ENCODE data around the gene ZNF670.
A peak's percentile ranks its signal among the peaks of the same experiment; 100 is the strongest.

ZNF670 gene

DNA sequence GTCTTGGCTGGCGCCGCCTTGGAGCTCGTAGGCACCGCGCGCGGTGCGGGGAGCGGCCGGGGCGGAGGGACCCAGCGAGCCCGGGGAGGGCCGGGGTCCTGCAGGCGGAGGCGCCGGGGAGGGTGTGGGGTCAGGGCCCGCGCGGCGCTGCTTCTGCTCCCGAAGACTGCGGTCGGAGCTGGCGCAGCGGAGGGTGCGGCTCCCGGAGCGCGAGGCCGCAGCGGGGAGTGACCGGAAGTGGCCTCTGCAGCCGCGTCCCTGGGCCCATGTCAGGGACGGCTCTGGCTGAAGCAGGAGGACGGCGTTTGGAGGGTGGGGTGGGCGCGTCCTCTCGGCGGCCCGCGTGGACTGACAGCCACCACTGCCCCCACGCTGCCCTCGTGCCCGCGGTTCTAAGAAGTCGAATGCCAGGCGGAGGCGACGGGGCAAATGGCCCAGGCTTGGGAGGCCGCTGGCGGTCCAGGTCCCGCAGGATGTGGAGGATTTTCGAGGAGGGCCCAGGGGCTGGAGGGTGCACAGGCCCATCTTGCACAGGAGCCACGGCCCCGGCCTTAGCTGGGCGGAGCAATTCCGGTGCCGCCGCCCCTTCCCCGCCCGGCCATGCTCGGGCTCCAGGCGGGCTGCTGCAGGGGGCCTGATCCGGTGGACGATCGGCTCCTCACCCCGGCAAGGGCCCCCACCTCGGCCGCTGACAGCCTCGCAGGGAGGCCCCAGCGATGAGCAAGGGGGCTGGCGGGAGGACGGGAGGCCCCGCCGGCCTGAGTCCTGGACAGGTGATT is 33.3 kb upstream of the ZNF670 start:
- H3K4me2 ChIP-seq (ENCODE audit: low read length), result peak overlapping the region; percentile 65
- H3K9me3 ChIP-seq (ENCODE audit: control insufficient read depth, low read length), result no peaks in the 10 kb centered on the region
- no peaks in the 10 kb centered on the region for H3K27me3 ChIP-seq (ENCODE audit: control insufficient read depth, insufficient read depth, low read length)
- peak overlapping the region; percentile 14 for H3K9ac ChIP-seq
- no peaks in the 10 kb centered on the region for H3K79me2 ChIP-seq
- no peaks in the 10 kb centered on the region for H3K36me3 ChIP-seq (ENCODE audit: control insufficient read depth, insufficient read depth, low read length)
- TF ChIP-seq, protein P1, sequence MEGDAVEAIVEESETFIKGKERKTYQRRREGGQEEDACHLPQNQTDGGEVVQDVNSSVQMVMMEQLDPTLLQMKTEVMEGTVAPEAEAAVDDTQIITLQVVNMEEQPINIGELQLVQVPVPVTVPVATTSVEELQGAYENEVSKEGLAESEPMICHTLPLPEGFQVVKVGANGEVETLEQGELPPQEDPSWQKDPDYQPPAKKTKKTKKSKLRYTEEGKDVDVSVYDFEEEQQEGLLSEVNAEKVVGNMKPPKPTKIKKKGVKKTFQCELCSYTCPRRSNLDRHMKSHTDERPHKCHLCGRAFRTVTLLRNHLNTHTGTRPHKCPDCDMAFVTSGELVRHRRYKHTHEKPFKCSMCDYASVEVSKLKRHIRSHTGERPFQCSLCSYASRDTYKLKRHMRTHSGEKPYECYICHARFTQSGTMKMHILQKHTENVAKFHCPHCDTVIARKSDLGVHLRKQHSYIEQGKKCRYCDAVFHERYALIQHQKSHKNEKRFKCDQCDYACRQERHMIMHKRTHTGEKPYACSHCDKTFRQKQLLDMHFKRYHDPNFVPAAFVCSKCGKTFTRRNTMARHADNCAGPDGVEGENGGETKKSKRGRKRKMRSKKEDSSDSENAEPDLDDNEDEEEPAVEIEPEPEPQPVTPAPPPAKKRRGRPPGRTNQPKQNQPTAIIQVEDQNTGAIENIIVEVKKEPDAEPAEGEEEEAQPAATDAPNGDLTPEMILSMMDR (IDR thresholded peaks at IDR 0.05), result no peak
- H3K4me3 ChIP-seq (ENCODE audit: low read depth, low read length), result peak overlapping the region; percentile 67
- H2AFZ ChIP-seq, result peak overlapping the region; percentile 94
- H3K27ac ChIP-seq, result peak overlapping the region; percentile 77
- no peaks in the 10 kb centered on the region for H3K4me1 ChIP-seq

DNA sequence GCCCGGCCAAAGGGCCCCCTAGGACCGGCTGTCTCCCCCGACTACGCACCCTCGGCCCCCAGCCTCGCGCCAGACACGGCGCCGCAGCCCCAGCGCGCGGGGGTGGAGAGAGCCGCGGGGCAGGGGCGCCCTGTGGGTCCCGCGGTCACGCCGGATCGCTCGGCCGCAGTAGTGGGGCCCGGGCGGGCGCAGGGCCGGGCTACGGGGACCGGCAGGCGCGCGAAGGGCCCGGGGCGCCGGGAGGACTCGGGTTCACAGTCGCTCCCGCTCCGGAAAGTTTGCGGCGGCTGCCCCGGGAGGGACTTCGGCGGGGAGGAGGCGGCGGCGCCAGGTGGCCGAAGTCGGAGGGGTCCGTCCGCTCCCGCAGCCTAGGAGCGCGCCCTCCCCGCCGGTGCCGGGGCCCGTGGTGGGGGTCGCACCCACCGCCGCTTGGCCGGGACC is 32.7 kb upstream of the ZNF670 start:
- H2AFZ ChIP-seq, result peak overlapping the region; percentile 94
- H3K27ac ChIP-seq, result peak overlapping the region; percentile 77
- TF ChIP-seq, protein P1 (IDR thresholded peaks at IDR 0.05), result no peak
- no peaks in the 10 kb centered on the region for H3K79me2 ChIP-seq
- no peaks in the 10 kb centered on the region for H3K4me1 ChIP-seq
- H3K36me3 ChIP-seq (ENCODE audit: control insufficient read depth, insufficient read depth, low read length), result no peaks in the 10 kb centered on the region
- H3K9ac ChIP-seq, result peak overlapping the region; percentile 37
- no peaks in the 10 kb centered on the region for H3K9me3 ChIP-seq (ENCODE audit: control insufficient read depth, low read length)
- peak overlapping the region; percentile 65 for H3K4me2 ChIP-seq (ENCODE audit: low read length)
- no peaks in the 10 kb centered on the region for H3K27me3 ChIP-seq (ENCODE audit: control insufficient read depth, insufficient read depth, low read length)
- peak overlapping the region; percentile 67 for H3K4me3 ChIP-seq (ENCODE audit: low read depth, low read length)

DNA sequence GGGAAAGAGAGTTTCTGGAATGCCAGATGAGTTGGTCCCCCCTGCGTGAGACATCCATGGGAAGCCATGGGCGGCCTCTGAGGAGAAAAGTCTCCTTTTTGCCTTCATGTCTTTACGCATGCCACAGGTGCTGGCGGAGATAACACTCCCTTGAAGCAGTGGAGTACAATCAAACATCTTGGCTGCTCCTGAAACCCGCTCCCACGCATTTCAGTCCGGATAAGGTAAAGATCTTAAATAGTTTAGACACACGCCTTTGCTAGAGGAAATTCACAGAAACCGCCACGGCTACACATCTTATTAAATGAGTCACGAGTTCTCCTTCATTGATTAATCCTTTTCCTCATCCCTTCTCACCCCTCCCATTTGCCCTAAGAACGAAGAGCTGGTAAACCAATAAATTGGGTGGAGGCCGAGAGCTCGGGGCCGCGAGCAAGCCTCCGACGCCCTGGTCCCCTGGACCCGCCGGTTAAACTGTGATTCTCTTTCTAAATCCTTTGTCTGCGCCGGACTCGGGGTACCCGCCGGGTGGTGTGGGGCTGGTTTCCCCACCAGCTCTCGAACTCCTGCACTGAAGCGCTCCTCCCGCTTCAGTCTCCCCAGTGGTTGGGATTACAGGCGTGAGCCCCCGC is 32.1 kb upstream of the ZNF670 start:
- peak overlapping the region; percentile 65 for H3K4me2 ChIP-seq (ENCODE audit: low read length)
- no peaks in the 10 kb centered on the region for H3K4me1 ChIP-seq
- H3K27me3 ChIP-seq (ENCODE audit: control insufficient read depth, insufficient read depth, low read length), result no peaks in the 10 kb centered on the region
- no peak overlapping the region for H3K27ac ChIP-seq
- peak overlapping the region; percentile 94 for H2AFZ ChIP-seq
- H3K4me3 ChIP-seq (ENCODE audit: low read depth, low read length), result peak overlapping the region; percentile 67
- TF ChIP-seq, protein P1 (IDR thresholded peaks at IDR 0.05), result no peak
- H3K79me2 ChIP-seq, result no peaks in the 10 kb centered on the region
- H3K9ac ChIP-seq, result peak overlapping the region; percentile 37
- H3K36me3 ChIP-seq (ENCODE audit: control insufficient read depth, insufficient read depth, low read length), result no peaks in the 10 kb centered on the region
- no peaks in the 10 kb centered on the region for H3K9me3 ChIP-seq (ENCODE audit: control insufficient read depth, low read length)

DNA sequence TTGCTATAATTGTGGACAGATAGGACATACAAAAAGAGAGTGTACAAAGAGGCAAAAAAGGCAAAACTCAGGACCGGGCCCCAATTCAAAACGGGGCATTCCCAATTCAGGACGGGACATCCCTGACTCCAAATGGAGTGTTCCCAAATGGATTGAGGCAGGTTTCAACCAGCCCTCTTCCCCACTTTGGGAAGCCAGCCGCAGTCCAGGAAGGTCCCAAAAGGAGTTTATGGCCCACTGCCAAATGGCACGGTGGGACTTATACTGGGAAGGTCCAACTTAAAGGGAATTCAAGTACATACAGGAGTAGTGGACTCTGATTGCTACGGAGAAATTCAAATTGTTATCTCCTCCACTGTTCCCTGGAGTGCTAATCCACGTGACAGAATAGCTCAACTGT is 29.1 kb upstream of the ZNF670 start:
- Histone ChIP-seq H3K9me3 (ENCODE audit: control insufficient read depth, low read length) (no peaks in the 10 kb centered on the region), H3K4me2 (ENCODE audit: low read length) (no peak overlapping the region), H3K4me1 (no peaks in the 10 kb centered on the region), H3K9ac (no peak overlapping the region), H2AFZ (no peak overlapping the region), H3K36me3 (ENCODE audit: control insufficient read depth, insufficient read depth, low read length) (no peaks in the 10 kb centered on the region), H3K4me3 (ENCODE audit: low read depth, low read length) (no peak overlapping the region), H3K27ac (no peak overlapping the region), H3K27me3 (ENCODE audit: control insufficient read depth, insufficient read depth, low read length) (no peaks in the 10 kb centered on the region), H3K79me2 (no peaks in the 10 kb centered on the region)
- TF ChIP-seq, protein P1 (IDR thresholded peaks at IDR 0.05), result no peak

Measured in parathyroid adenoma (tissue), 2 donors.